Smooth muscle cell (in vitro differentiated cells): ENCODE results near the gene C3orf18. TPM values are rescaled to one million over a fixed set of nuclear protein-coding genes. Genes with fewer than 3 reads are reported as not detected.

Experiments
- DNase-seq: peaks from one replicate; lab custom pipeline; 2025; ENCODE audit not compliant: unreplicated experiment; lab: John Stamatoyannopoulos, UW
- H2AFZ ChIP-seq: fragments of 200-600 bp; sonication (generic); 2 replicates; pipeline ENCODE4 v1.6.0; 2016; ENCODE audit warnings: antibody characterized with exemption, low read depth, mild to moderate bottlenecking
- H3F3A ChIP-seq: fragments of 200-600 bp; sonication (generic); 2 replicates; pipeline ENCODE4 v1.6.0; 2017; ENCODE audit warnings: antibody characterized with exemption, low read depth
- H3K27ac ChIP-seq: fragments of 200-600 bp; sonication (generic); 2 replicates; pipeline ENCODE4 v1.5.1; 2016; ENCODE audit warnings: low read depth, mild to moderate bottlenecking
- H3K27me3 ChIP-seq: fragments of 200-600 bp; sonication (generic); 2 replicates; pipeline ENCODE4 v1.6.1; 2016; ENCODE audit warnings: low read depth, mild to moderate bottlenecking
- H3K36me3 ChIP-seq: fragments of 200-600 bp; sonication (generic); 2 replicates; pipeline ENCODE4 v1.5.1; 2016; ENCODE audit warnings: low read depth
- H3K4me1 ChIP-seq: fragments of 200-600 bp; sonication (generic); 2 replicates; pipeline ENCODE4 v1.5.1; 2016; ENCODE audit warnings: low read depth
- H3K4me2 ChIP-seq: fragments of 200-600 bp; sonication (generic); 2 replicates; pipeline ENCODE4 v1.6.0; 2016; ENCODE audit warnings: mild to moderate bottlenecking
- H3K4me3 ChIP-seq: fragments of 200-600 bp; sonication (generic); 2 replicates; pipeline ENCODE4 v1.5.1; 2016; ENCODE audit warnings: mild to moderate bottlenecking
- H3K79me2 ChIP-seq: fragments of 200-600 bp; sonication (generic); 2 replicates; pipeline ENCODE4 v1.6.0; 2016; ENCODE audit warnings: low read depth, mild to moderate bottlenecking
- H3K9ac ChIP-seq: fragments of 200-600 bp; sonication (generic); 2 replicates; pipeline ENCODE4 v1.6.0; 2016; ENCODE audit warnings: low read depth
- H3K9me3 ChIP-seq: fragments of 200-600 bp; sonication (generic); replicated peaks from 2 replicates; pipeline ENCODE4 v1.5.1; 2016; ENCODE audit warnings: low read depth
- H4K20me1 ChIP-seq: fragments of 200-600 bp; sonication (generic); 2 replicates; pipeline ENCODE4 v1.6.0; 2016; ENCODE audit warnings: low read depth
- CTCF ChIP-seq: fragments of 200-600 bp; sonication (generic); IDR thresholded peaks from 2 replicates; pipeline ENCODE4 v1.5.1; 2017; ENCODE audit warnings: borderline replicate concordance, mild to moderate bottlenecking, antibody characterized with exemption; ENCODE audit not compliant: insufficient read depth, poor library complexity, severe bottlenecking
- WGBS: methylation state at CpG from one replicate; pipeline ENCODE4 v1.1.7; 2016; ENCODE audit warnings: low lambda C conversion rate; 5-methylcytosine and 5-hydroxymethylcytosine counted together
- polyA plus RNA-seq: library from polyadenylated mRNA; unstranded; fragments of >200 nt; fragmentation: Nextera tagmentation; extraction: Ambion mirVana; gene quantifications from 2 replicates; pipeline ENCODE4 v1.2.1, GENCODE V29; 2016
- total RNA-seq: library from RNA; depleted of rRNA; stranded (reverse); fragments of >200 nt; gene quantifications from 2 replicates; pipeline ENCODE4 v1.2.3, GENCODE V29; 2014

Gene C3orf18
- total and polyA plus RNA-seq, 2 experiments from 2014 or later = 8.7 to 20.0 TPM

GRCh38 chr3:50572801-50573371, 5.3 kb upstream of the C3orf18 start:
- H3F3A ChIP-seq = peaks cover 3% of the 10 kb centered on the region
- no peak for TF ChIP-seq CTCF
- H3K79me2 ChIP-seq = peaks cover 6% of the 10 kb centered on the region
- no peaks in the 10 kb centered on the region for H4K20me1 ChIP-seq
- H3K4me3 ChIP-seq = no peak overlapping the region
- H3K27ac ChIP-seq = no peak overlapping the region
- DNase-seq = no peak
- no peak overlapping the region for H2AFZ ChIP-seq
- 95% methylated on average over 4 of the region's 4 CpGs for WGBS
- H3K36me3 ChIP-seq = no peaks in the 10 kb centered on the region
- H3K4me2 ChIP-seq = no peak overlapping the region
- no peaks in the 10 kb centered on the region for H3K27me3 ChIP-seq
- H3K9ac ChIP-seq = no peak overlapping the region
- H3K9me3 ChIP-seq = no peaks in the 10 kb centered on the region
- H3K4me1 ChIP-seq = peaks cover 1% of the 10 kb centered on the region

GRCh38 chr3:50572158-50572557, 4.6 kb upstream of the C3orf18 start:
- H3K4me3 ChIP-seq = no peak overlapping the region
- 75% methylated on average over 1 of the region's 1 CpG for WGBS
- peaks cover 3% of the 10 kb centered on the region for H3K4me1 ChIP-seq
- no peaks in the 10 kb centered on the region for H4K20me1 ChIP-seq
- no peaks in the 10 kb centered on the region for H3K9me3 ChIP-seq
- DNase-seq = peak; percentile 30
- H3K36me3 ChIP-seq = no peaks in the 10 kb centered on the region
- no peak overlapping the region for H2AFZ ChIP-seq
- TF ChIP-seq CTCF = peak; percentile 72
- H3K27me3 ChIP-seq = no peaks in the 10 kb centered on the region
- H3F3A ChIP-seq = peaks cover 4% of the 10 kb centered on the region
- no peak overlapping the region for H3K4me2 ChIP-seq
- peaks cover 6% of the 10 kb centered on the region for H3K79me2 ChIP-seq
- no peak overlapping the region for H3K9ac ChIP-seq
- no peak overlapping the region for H3K27ac ChIP-seq

- 95% methylated on average over 4 of the region's 4 CpGs for WGBS
- no peak for DNase-seq
- no peaks in the 10 kb centered on the region for H3K27me3 ChIP-seq
- no peaks in the 10 kb centered on the region for H4K20me1 ChIP-seq
- H3K9me3 ChIP-seq = no peaks in the 10 kb centered on the region
- peaks cover 4% of the 10 kb centered on the region for H3F3A ChIP-seq
- H3K36me3 ChIP-seq = no peaks in the 10 kb centered on the region
- no peak overlapping the region for H3K27ac ChIP-seq
- no peak overlapping the region for H3K4me3 ChIP-seq
- H2AFZ ChIP-seq = no peak overlapping the region
- H3K79me2 ChIP-seq = peaks cover 6% of the 10 kb centered on the region
- no peak overlapping the region for H3K4me2 ChIP-seq
- no peak overlapping the region for H3K9ac ChIP-seq
- TF ChIP-seq CTCF = no peak
- H3K4me1 ChIP-seq = peaks cover 3% of the 10 kb centered on the region
These were observed 3.9 kb upstream of the C3orf18 start for GRCh38 chr3:50571486-50571885.
